CD8-positive, alpha-beta memory T cell (primary cell): Measurements from ENCODE around the gene RLN3. TPM values are rescaled to one million over a fixed set of nuclear protein-coding genes. Genes with fewer than 3 reads are reported as not detected.

ENCODE experiments used
- CTCF ChIA-PET: fragments of 350-600 bp; sonication (Branson Sonifier 250); formaldehyde crosslinking; loops from one replicate; lab custom pipeline; 2021; ENCODE audit warnings: antibody characterized with exemption; lab: Charles Lee
- POLR2A ChIA-PET: fragments of 350-600 bp; sonication (Branson Sonifier 250); formaldehyde crosslinking; loops from one replicate; lab custom pipeline; 2021; ENCODE audit warnings: antibody characterized with exemption; lab: Charles Lee
- DNase-seq, 5 donors: peaks; one replicate each; pipeline versions ENCODE4 v3.0.0 to v3.0.0-alpha.2; 2020 to 2022; ENCODE audit warnings: mixed read lengths in 1 of 5
- H3K27ac ChIP-seq: one replicate; pipeline ENCODE4 v1.7.0; 2013; ENCODE audit warnings: low read depth, mild to moderate bottlenecking, low read length, moderate library complexity
- H3K27me3 ChIP-seq: 2 replicates; pipeline ENCODE4 v1.7.0; 2013; ENCODE audit warnings: low read length, mild to moderate bottlenecking; ENCODE audit not compliant: insufficient read depth, poor library complexity, severe bottlenecking
- H3K36me3 ChIP-seq: 2 replicates; pipeline ENCODE4 v1.7.0; 2013; ENCODE audit warnings: mild to moderate bottlenecking, low read length, moderate library complexity; ENCODE audit not compliant: insufficient read depth
- H3K4me1 ChIP-seq: 2 replicates; pipeline ENCODE4 v1.7.0; 2013; ENCODE audit warnings: mild to moderate bottlenecking, low read length, moderate library complexity; ENCODE audit not compliant: insufficient read depth
- H3K4me3 ChIP-seq: 2 replicates; pipeline ENCODE4 v1.7.0; 2013; ENCODE audit warnings: mild to moderate bottlenecking, low read length
- H3K9me3 ChIP-seq: 2 replicates; pipeline ENCODE4 v1.7.0; 2013; ENCODE audit warnings: mild to moderate bottlenecking, low read length
- H3K27ac Mint-ChIP-seq, 8 donors: one replicate each; pipeline ENCODE4 v1.8.0; 2020 to 2021; ENCODE audit warnings: mixed read lengths in 8 of 8, mild to moderate bottlenecking in 6 of 8, inconsistent platforms in 3 of 8, moderate library complexity in 3 of 8
- H3K27me3 Mint-ChIP-seq, 2 donors: one replicate each; pipeline ENCODE4 v1.8.0; 2020 to 2021; ENCODE audit warnings: mixed read lengths in 2 of 2, mild to moderate bottlenecking in 1 of 2, moderate library complexity in 1 of 2
- H3K36me3 Mint-ChIP-seq, 3 donors: one replicate each; pipeline ENCODE4 v1.8.0; 2020 to 2021; ENCODE audit warnings: mixed read lengths in 3 of 3, inconsistent platforms in 1 of 3, mild to moderate bottlenecking in 1 of 3
- H3K4me1 Mint-ChIP-seq, 3 donors: one replicate each; pipeline ENCODE4 v1.8.0; 2020 to 2021; ENCODE audit warnings: mixed read lengths in 3 of 3, inconsistent platforms in 1 of 3, mild to moderate bottlenecking in 1 of 3
- H3K4me3 Mint-ChIP-seq, 7 donors: one replicate each; pipeline ENCODE4 v1.8.0; 2020 to 2021; ENCODE audit warnings: mixed read lengths in 7 of 7, mild to moderate bottlenecking in 6 of 7, moderate library complexity in 4 of 7, inconsistent platforms in 2 of 7
- H3K9me3 Mint-ChIP-seq, 5 donors: one replicate each; pipeline ENCODE4 v1.8.0; 2020 to 2022; ENCODE audit warnings: mixed read lengths in 5 of 5, mild to moderate bottlenecking in 3 of 5, moderate library complexity in 2 of 5, inconsistent platforms in 1 of 5
- polyA plus RNA-seq: library from polyadenylated mRNA; unstranded; fragments of 300-500 nt; fragmentation: Illumina TruSeq; gene quantifications from one replicate; pipeline ENCODE4 v1.2.3, GENCODE V29; 2021
- total RNA-seq, 2 experiments: library from RNA; stranded (reverse); gene quantifications; one replicate each; pipeline ENCODE4 v1.2.3, GENCODE V29; 2021

The RLN3 gene
- total and polyA plus RNA-seq, 3 experiments from 2014 or later = not detected

DNA sequence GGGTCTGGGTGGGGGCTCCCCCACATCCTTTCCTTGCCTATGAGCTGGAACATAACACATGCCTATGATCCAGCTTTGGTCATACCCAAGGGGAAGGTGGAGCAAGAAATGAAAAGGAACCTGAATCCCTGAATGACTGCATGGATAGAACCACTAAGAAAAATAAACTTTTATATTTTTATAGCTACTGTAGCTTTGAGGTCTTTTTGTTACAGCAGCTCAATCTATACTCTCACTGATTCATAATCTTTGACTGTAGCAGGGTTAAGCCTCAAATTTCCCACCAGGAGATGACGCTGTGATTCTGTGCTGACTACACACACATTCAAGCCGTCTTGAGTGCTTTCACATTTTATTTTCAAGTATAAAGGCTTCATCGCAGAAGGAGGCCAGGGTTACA lies 25.1 kb downstream of the RLN3 start:
- ChIA-PET CTCF (interaction anchor here (0.7 to 2.9 kb wide), 5 partner anchors 17 to 171 kb away, joined by 3 to 11 read pairs (median 3); partner anchors contain the start of gene MISP3), POLR2A (interaction anchor here (0.6 to 0.7 kb wide), 2 partner anchors 64 to 265 kb away, joined by 3 to 12 read pairs; partner anchors contain the start of gene PRKACA)
- Histone ChIP-seq H3K4me1 (peaks cover 4% of the 10 kb centered on the region), H3K4me3 (no peak overlapping the region), H3K36me3 (peaks cover 30% of the 10 kb centered on the region), H3K27ac (no peak overlapping the region), H3K9me3 (no peaks in the 10 kb centered on the region), H3K27me3 (peaks cover 4% of the 10 kb centered on the region)
- peak overlapping the region in 1 of 8 donors; percentile 69 for H3K27ac Mint-ChIP-seq
- no peaks in the 10 kb centered on the region for H3K9me3 Mint-ChIP-seq
- DNase-seq = no peak
- peaks cover 0 to 4% of the 10 kb centered on the region in 2 donors for H3K27me3 Mint-ChIP-seq
- H3K4me3 Mint-ChIP-seq = no peak overlapping the region
- peaks cover under 1 to 13% (median 6%) of the 10 kb centered on the region in 3 donors for H3K4me1 Mint-ChIP-seq
- H3K36me3 Mint-ChIP-seq = peaks cover 8 to 43% (median 14%) of the 10 kb centered on the region in 3 donors

DNA sequence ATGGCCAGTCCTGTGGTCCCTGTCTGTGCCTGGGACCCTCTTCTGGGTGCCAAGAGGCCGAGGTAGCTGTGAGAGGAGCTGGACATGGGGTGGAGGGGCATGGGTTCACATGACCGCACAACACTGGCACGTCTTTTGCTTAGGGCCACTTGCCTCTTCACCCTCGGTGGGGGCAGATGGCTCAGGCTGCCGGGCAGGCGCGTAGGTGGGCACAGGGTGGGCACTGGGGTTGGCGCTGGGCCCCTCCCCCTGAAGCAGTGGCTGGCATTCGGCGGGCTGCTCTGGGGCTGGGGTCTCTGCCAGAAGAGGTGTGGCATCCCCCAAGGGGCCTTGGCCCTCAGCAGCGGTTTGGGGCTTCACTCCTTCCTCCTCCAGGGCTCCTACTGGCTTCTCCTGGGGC lies 25.6 kb downstream of the RLN3 start:
- no peak for DNase-seq
- H3K27ac ChIP-seq = no peak overlapping the region
- H3K9me3 ChIP-seq = no peaks in the 10 kb centered on the region
- H3K27ac Mint-ChIP-seq = no peak overlapping the region
- peaks cover 9% of the 10 kb centered on the region for H3K27me3 ChIP-seq
- H3K9me3 Mint-ChIP-seq = no peaks in the 10 kb centered on the region
- ChIA-PET CTCF (interaction anchor here (1.1 kb wide), 2 partner anchors 19 to 172 kb away, joined by 3 to 4 read pairs; partner anchors contain the start of gene MISP3), POLR2A (interaction anchor here (0.7 kb wide), 1 partner anchor 64 kb away, joined by 12 read pairs; the partner anchor contains the start of gene PRKACA)
- H3K4me1 Mint-ChIP-seq = peaks cover 5 to 16% (median 9%) of the 10 kb centered on the region in 3 donors
- peaks cover 9% of the 10 kb centered on the region for H3K4me1 ChIP-seq
- no peak overlapping the region for H3K4me3 ChIP-seq
- peaks cover 27% of the 10 kb centered on the region for H3K36me3 ChIP-seq
- H3K36me3 Mint-ChIP-seq = peaks cover 7 to 39% (median 11%) of the 10 kb centered on the region in 3 donors
- H3K4me3 Mint-ChIP-seq = no peak overlapping the region
- peaks cover 5 to 9% of the 10 kb centered on the region in 2 donors for H3K27me3 Mint-ChIP-seq

DNA sequence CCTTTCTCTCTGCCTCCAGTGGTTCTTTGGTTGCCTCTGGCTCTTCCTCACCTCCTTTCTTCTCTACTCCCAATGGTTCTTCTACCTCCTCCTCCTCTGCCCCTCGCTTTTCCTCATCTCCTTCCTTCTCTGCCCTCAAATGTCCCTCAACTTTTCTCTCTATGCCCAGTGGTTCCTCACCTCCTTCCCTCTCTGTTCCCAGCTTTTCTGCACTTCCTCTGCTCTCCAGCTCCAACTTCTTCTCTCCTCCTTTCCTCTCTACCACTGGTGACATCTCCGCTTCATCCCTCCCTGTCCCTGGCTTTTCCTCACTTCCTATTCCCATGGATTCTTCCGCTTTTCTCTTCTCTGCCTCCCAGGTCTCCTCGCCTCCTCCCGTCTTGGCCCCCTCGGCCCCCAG lies 26.2 kb downstream of the RLN3 start:
- peaks cover 10 to 15% of the 10 kb centered on the region in 2 donors for H3K27me3 Mint-ChIP-seq
- peak overlapping the region in 5 of 8 donors; percentile 7 to 86 (median 38) for H3K27ac Mint-ChIP-seq
- Histone ChIP-seq H3K4me1 (peaks cover 15% of the 10 kb centered on the region), H3K27ac (no peak overlapping the region), H3K27me3 (peaks cover 15% of the 10 kb centered on the region), H3K9me3 (no peaks in the 10 kb centered on the region), H3K4me3 (no peak overlapping the region), H3K36me3 (peaks cover 21% of the 10 kb centered on the region)
- ChIA-PET CTCF (interaction anchor here (1.1 kb wide), 1 partner anchor 9 kb away, joined by 3 read pairs; no protein-coding TSS in a partner anchor), POLR2A (interaction anchor here (0.6 kb wide), 1 partner anchor 170 kb away, joined by 3 read pairs; no protein-coding TSS in a partner anchor)
- peaks cover 7 to 33% (median 9%) of the 10 kb centered on the region in 3 donors for H3K36me3 Mint-ChIP-seq
- no peak for DNase-seq
- no peak overlapping the region for H3K4me3 Mint-ChIP-seq
- no peaks in the 10 kb centered on the region for H3K9me3 Mint-ChIP-seq
- H3K4me1 Mint-ChIP-seq = peaks cover 11 to 19% (median 13%) of the 10 kb centered on the region in 3 donors

DNA sequence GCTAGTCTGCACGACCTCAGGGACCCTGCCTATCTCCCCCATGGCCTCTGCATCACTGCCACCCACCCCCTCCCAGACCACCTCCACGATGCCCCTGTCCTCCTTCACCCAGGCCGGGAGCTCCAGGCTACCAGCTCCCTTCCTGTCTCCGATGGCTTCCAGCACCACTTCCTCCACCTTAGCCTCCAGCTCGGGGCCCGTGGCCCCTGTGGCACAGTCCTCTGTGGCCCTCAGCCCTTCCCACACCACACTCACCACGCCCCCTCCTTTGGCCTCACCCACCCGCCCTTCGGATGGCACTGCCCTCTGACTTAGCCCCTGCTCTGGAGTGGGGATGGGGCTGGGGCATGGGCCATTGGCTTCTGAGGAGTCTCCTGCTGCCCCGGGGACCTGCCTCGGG lies 26.8 kb downstream of the RLN3 start:
- DNase-seq = no peak
- Histone ChIP-seq H3K27ac (no peak overlapping the region), H3K9me3 (no peaks in the 10 kb centered on the region), H3K4me3 (no peak overlapping the region), H3K4me1 (peaks cover 17% of the 10 kb centered on the region), H3K36me3 (peaks cover 19% of the 10 kb centered on the region), H3K27me3 (peaks cover 16% of the 10 kb centered on the region)
- peaks cover 7 to 30% (median 9%) of the 10 kb centered on the region in 3 donors for H3K36me3 Mint-ChIP-seq
- POLR2A ChIA-PET = interaction anchor here (0.6 to 0.7 kb wide), 2 partner anchors 12 to 171 kb away, joined by 3 to 9 read pairs; no protein-coding TSS in a partner anchor
- peaks cover 11 to 23% (median 13%) of the 10 kb centered on the region in 3 donors for H3K4me1 Mint-ChIP-seq
- H3K4me3 Mint-ChIP-seq = no peak overlapping the region
- H3K9me3 Mint-ChIP-seq = no peaks in the 10 kb centered on the region
- no peak overlapping the region for H3K27ac Mint-ChIP-seq
- CTCF ChIA-PET = interaction anchor here (0.6 to 1.1 kb wide), 3 partner anchors 10 to 585 kb away, joined by 3 read pairs; no protein-coding TSS in a partner anchor
- H3K27me3 Mint-ChIP-seq = peaks cover 13 to 20% of the 10 kb centered on the region in 2 donors

DNA sequence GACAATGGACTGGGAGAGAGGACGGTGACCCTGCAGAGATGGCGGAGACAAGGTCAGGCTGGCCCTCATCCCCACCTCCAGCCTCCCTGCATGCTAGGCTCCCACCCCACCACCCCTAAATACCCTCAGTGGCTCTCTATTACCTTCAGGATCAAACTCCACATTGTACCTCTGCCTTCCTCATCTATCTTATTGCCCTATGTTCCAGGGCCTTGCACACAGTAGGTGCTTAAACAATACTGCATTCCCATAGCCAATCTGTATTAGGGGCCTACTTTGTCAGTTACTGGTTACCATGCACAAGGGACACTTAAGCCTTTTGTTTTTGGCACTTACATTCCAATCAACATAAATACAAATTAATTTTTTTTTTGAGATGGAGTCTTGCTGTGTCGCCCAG lies 27.4 kb downstream of the RLN3 start:
- DNase-seq = no peak
- Histone ChIP-seq H3K27me3 (peaks cover 16% of the 10 kb centered on the region), H3K4me3 (no peak overlapping the region), H3K27ac (no peak overlapping the region), H3K4me1 (peaks cover 17% of the 10 kb centered on the region), H3K36me3 (peaks cover 13% of the 10 kb centered on the region), H3K9me3 (no peaks in the 10 kb centered on the region)
- H3K4me3 Mint-ChIP-seq = no peak overlapping the region
- ChIA-PET POLR2A (no interaction called here), CTCF (interaction anchor here (0.7 to 7.8 kb wide), 2 partner anchors 13 to 16 kb away, joined by 3 to 67 read pairs; partner anchors contain the start of gene MISP3)
- peaks cover 5 to 24% (median 9%) of the 10 kb centered on the region in 3 donors for H3K36me3 Mint-ChIP-seq
- no peaks in the 10 kb centered on the region for H3K9me3 Mint-ChIP-seq
- peaks cover 14 to 27% of the 10 kb centered on the region in 2 donors for H3K27me3 Mint-ChIP-seq
- peaks cover 11 to 25% (median 13%) of the 10 kb centered on the region in 3 donors for H3K4me1 Mint-ChIP-seq
- H3K27ac Mint-ChIP-seq = peak overlapping the region in 1 of 8 donors; percentile 55

DNA sequence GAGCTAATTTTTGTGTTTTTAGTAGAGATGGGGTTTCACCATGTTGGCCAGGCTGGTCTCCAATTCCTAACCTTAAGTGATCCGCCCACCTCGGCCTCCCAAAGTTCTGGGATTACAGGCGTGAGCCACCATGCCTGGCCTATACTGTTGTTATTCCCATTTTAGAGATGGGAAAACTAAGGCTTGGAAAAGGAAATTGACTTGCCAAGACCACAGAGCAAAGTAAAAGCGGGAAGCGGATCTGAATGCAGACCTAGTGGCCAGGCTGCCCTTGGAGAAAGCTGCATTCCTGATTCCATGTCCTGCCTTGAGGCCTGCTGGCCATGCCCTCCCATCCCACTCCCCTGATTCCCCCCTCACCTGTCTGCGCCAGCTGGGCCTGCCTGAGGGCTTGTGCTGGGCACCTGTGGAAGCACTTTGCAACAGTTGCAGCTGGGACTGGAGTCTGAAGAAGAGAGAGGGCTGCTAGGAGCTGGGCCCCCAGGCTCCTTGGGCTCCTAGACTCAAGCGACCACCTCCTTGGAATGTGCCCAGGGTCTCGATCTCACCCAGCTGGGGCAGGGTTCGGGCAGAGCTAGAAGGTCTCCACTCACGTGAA lies 28.2 kb downstream of the RLN3 start:
- Mint-ChIP-seq H3K4me3 (peak overlapping the region in 1 of 7 donors; percentile 36), H3K4me1 (peaks cover 11 to 25% (median 13%) of the 10 kb centered on the region in 3 donors), H3K36me3 (peaks cover 5 to 16% (median 9%) of the 10 kb centered on the region in 3 donors), H3K9me3 (no peaks in the 10 kb centered on the region), H3K27ac (no peak overlapping the region), H3K27me3 (peaks cover 18 to 32% of the 10 kb centered on the region in 2 donors)
- Histone ChIP-seq H3K4me1 (peaks cover 17% of the 10 kb centered on the region), H3K27ac (no peak overlapping the region), H3K27me3 (peaks cover 16% of the 10 kb centered on the region), H3K36me3 (peaks cover 6% of the 10 kb centered on the region), H3K9me3 (no peaks in the 10 kb centered on the region), H3K4me3 (no peak overlapping the region)
- CTCF ChIA-PET = interaction anchor here (1.0 to 7.8 kb wide), 2 partner anchors 15 to 194 kb away, joined by 3 to 67 read pairs; partner anchors contain the start of gene MISP3
- POLR2A ChIA-PET = interaction anchor here (0.6 kb wide), 1 partner anchor 8 kb away, joined by 4 read pairs; no protein-coding TSS in a partner anchor
- no peak for DNase-seq

DNA sequence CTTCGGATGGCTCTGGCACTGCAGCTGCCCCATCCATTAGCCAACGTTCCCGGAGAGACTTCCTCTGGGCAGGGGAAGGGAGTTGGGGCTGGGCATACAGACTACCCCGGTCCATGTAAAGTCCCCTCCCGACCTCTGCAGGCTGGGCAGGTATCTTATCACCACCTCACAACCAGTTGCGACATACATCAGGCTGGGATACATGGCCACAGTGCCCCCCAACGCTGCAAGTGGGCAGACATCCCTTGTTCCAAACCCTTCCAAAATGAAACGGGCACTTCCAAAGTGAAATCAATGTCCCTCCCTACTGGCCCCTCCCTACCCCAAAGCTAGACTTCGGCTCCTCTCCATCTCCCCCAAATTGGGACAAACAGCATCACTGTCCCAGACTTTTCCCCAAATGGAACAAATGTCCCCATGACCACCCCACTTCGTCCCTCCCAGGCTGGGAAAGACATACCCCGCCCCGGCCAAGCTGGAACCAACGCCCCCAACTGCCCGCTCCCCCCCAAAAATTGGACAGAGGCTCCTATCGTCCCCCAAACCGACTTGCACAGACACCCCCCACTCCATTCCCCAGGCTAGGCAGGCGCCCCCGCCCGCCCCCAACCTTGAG lies 28.9 kb downstream of the RLN3 start:
- H3K4me3 ChIP-seq = no peak overlapping the region
- CTCF ChIA-PET = interaction anchor here (1.0 to 7.8 kb wide), 4 partner anchors 7 to 195 kb away, joined by 3 to 67 read pairs (median 19); partner anchors contain the start of genes IL27RA and MISP3
- H3K4me1 Mint-ChIP-seq = peaks cover 11 to 25% (median 13%) of the 10 kb centered on the region in 3 donors
- peak overlapping the region in 2 of 8 donors; percentile 35 to 75 for H3K27ac Mint-ChIP-seq
- peaks cover 5 to 12% (median 5%) of the 10 kb centered on the region in 3 donors for H3K36me3 Mint-ChIP-seq
- peak overlapping the region in 6 of 7 donors; percentile 22 to 65 (median 51) for H3K4me3 Mint-ChIP-seq
- H3K27ac ChIP-seq = no peak overlapping the region
- H3K9me3 ChIP-seq = no peaks in the 10 kb centered on the region
- H3K36me3 ChIP-seq = peaks cover 6% of the 10 kb centered on the region
- POLR2A ChIA-PET = no interaction called here
- H3K4me1 ChIP-seq = peaks cover 17% of the 10 kb centered on the region
- no peaks in the 10 kb centered on the region for H3K9me3 Mint-ChIP-seq
- peaks cover 18 to 36% of the 10 kb centered on the region in 2 donors for H3K27me3 Mint-ChIP-seq
- peaks cover 16% of the 10 kb centered on the region for H3K27me3 ChIP-seq
- DNase-seq = no peak
